ENCODE measurements around the gene BRME1. TPM values are rescaled to one million over a fixed set of nuclear protein-coding genes. Genes with fewer than 3 reads are reported as not detected.

The BRME1 gene
- total RNA-seq, 5 donors from 2014 or later (not counting 1 experiment from before 2014, with no cell fraction given): 1.3 to 3.6 (median 1.7) TPM

DNA sequence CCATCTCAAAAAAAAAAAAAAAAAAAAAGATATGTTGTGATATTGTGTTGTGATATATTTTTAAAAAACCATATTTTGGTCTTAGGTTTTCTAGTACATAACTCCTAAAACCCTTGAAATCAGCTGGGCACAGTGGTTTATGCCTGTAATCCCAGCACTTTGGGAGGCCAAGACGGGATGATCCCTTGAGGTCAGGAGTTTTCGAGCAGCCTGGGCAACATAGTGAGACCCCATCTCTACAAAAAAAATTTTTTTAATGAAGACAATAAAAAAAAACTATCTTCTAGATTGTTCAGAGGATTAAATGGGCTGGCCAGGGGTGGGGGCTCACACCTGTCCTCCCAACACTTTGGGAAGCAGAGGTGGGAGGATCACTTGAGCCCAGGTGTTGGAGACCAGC, 45.1 kb upstream of the BRME1 start:
- no CpG with 5 or more reads among the region's 2 CpGs for WGBS (ENCODE audit: insufficient coverage)
- no peak overlapping the region for H3K27ac Mint-ChIP-seq
- H3K36me3 Mint-ChIP-seq: peaks cover 3% of the 10 kb centered on the region
- no peak for DNase-seq
- peaks cover 13 to 28% (median 22%) of the 10 kb centered on the region in 3 donors for H3K4me1 Mint-ChIP-seq
- H3K9me3 ChIP-seq: no peaks in the 10 kb centered on the region
- POLR2A ChIA-PET: no interaction called here
- no peak overlapping the region for H3K4me3 ChIP-seq (ENCODE audit: control insufficient read depth in 1 of 2, extremely low read depth in 1 of 2, low read length in 1 of 2)
- no peak overlapping the region for H3K27ac ChIP-seq (ENCODE audit: low read length)
- no peaks in the 10 kb centered on the region for H3K27me3 Mint-ChIP-seq
- CTCF ChIA-PET: interaction anchor here in 1 of 2 donors (0.6 to 0.9 kb wide), 2 partner anchors 32 to 48 kb away, joined by 4 read pairs; no protein-coding TSS in a partner anchor
- ATAC-seq (replicated peaks in 1 of 4): no peak
- no peak overlapping the region for H3K4me3 Mint-ChIP-seq
- no peaks in the 10 kb centered on the region for H3K9me3 Mint-ChIP-seq
- peaks cover 7 to 20% of the 10 kb centered on the region in 2 donors for H3K36me3 ChIP-seq (ENCODE audit: control insufficient read depth in 2 of 2, extremely low read depth in 1 of 2, insufficient read depth in 1 of 2, low read length in 1 of 2)
- no peaks in the 10 kb centered on the region for H3K27me3 ChIP-seq (replicated peaks in 1 of 2; ENCODE audit: control insufficient read depth in 2 of 2, extremely low read depth in 1 of 2, insufficient read depth in 2 of 2, low read length in 1 of 2)
- peaks cover 7 to 31% of the 10 kb centered on the region in 2 experiments for H3K4me1 ChIP-seq (ENCODE audit: control insufficient read depth in 1 of 2, extremely low read depth in 1 of 2, insufficient read depth in 2 of 2, low read length in 2 of 2)

DNA sequence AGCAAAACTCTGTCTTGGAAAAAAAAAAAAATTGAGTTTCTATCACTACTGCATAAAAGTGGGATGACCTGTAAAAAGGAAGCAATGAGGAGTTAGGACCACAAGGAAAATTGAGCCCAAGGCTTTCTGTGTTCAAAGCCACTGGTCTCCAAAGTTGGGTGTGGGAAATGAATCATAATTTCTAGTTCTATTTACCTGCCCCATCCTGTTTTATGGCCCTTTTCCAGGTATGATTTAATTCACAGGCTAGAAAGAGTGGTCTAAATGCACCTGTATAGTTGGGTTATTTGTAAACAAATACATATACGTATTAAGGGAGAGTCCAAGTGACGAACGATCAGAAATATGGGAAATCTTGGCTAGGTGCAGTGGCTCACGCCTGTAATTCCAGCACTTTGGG, 40.5 kb upstream of the BRME1 start:
- Mint-ChIP-seq H3K4me1 (no peaks in the 10 kb centered on the region), H3K9me3 (peaks cover 0 to 2% (median 0%) of the 10 kb centered on the region in 3 donors), H3K27me3 (no peaks in the 10 kb centered on the region), H3K4me3 (no peak overlapping the region), H3K27ac (no peak overlapping the region), H3K36me3 (no peaks in the 10 kb centered on the region)
- H3K9me3 ChIP-seq: no peaks in the 10 kb centered on the region
- no peaks in the 10 kb centered on the region for H3K36me3 ChIP-seq (ENCODE audit: control insufficient read depth in 2 of 2, extremely low read depth in 1 of 2, insufficient read depth in 1 of 2, low read length in 1 of 2)
- ChIA-PET POLR2A (no interaction called here), CTCF (interaction anchor here (0.6 kb wide), 2 partner anchors 18 to 35 kb away, joined by 4 read pairs; no protein-coding TSS in a partner anchor)
- ATAC-seq (replicated peaks in 1 of 4) (no peak), DNase-seq (no peak)
- no CpG with 5 or more reads among the region's 4 CpGs for WGBS (ENCODE audit: insufficient coverage)
- no peaks in the 10 kb centered on the region for H3K27me3 ChIP-seq (replicated peaks in 1 of 2; ENCODE audit: control insufficient read depth in 2 of 2, extremely low read depth in 1 of 2, insufficient read depth in 2 of 2, low read length in 1 of 2)
- no peak overlapping the region for H3K27ac ChIP-seq (ENCODE audit: low read length)
- peaks cover 0 to under 1% of the 10 kb centered on the region in 2 experiments for H3K4me1 ChIP-seq (ENCODE audit: control insufficient read depth in 1 of 2, extremely low read depth in 1 of 2, insufficient read depth in 2 of 2, low read length in 2 of 2)
- no peak overlapping the region for H3K4me3 ChIP-seq (ENCODE audit: control insufficient read depth in 1 of 2, extremely low read depth in 1 of 2, low read length in 1 of 2)

DNA sequence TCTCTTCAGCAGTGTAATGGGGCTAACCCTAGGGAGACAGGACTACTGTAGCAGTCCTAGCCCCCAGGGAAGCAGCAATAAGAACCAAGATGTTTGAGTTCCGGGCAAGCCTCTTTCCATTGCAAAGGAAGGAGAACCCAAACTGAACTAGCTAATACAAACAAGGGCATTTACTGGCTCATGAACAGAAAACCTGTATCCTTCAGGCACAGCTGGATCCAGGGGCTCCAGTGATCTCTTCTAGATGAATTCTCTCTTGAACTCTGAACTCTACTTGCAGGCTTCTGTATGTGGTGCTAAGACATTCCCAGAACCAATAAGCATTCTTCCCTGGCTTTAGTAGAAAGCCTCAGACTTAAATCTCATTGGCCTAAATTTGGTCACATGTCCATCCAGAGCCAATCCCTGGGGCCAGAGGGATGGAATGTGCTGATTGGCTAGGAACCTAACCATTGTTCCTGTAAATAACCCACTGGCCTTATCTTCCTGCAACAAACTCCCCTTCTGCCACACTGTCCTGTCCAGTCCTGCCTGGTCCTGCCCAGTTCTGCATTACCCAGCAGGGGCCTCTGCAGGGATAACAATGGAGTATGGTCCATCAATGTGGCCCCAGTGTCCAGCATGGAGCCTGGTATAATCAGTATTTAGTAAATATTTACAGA, 36.2 kb upstream of the BRME1 start:
- 100% methylated on average over 1 of the region's 1 CpG for WGBS (ENCODE audit: insufficient coverage)
- Histone ChIP-seq H3K36me3 (ENCODE audit: control insufficient read depth in 2 of 2, extremely low read depth in 1 of 2, insufficient read depth in 1 of 2, low read length in 1 of 2) (no peaks in the 10 kb centered on the region), H3K27me3 (replicated peaks in 1 of 2; ENCODE audit: control insufficient read depth in 2 of 2, extremely low read depth in 1 of 2, insufficient read depth in 2 of 2, low read length in 1 of 2) (peaks cover 0 to 17% of the 10 kb centered on the region in 2 experiments), H3K4me1 (ENCODE audit: control insufficient read depth in 1 of 2, extremely low read depth in 1 of 2, insufficient read depth in 2 of 2, low read length in 2 of 2) (peaks cover 0 to 4% of the 10 kb centered on the region in 2 experiments), H3K9me3 (no peaks in the 10 kb centered on the region), H3K27ac (ENCODE audit: low read length) (no peak overlapping the region), H3K4me3 (ENCODE audit: control insufficient read depth in 1 of 2, extremely low read depth in 1 of 2, low read length in 1 of 2) (no peak overlapping the region)
- Mint-ChIP-seq H3K27me3 (peaks cover 4% of the 10 kb centered on the region in 2 donors), H3K36me3 (no peaks in the 10 kb centered on the region), H3K4me1 (no peaks in the 10 kb centered on the region), H3K9me3 (peaks cover 0 to 2% (median 0%) of the 10 kb centered on the region in 3 donors), H3K4me3 (no peak overlapping the region), H3K27ac (no peak overlapping the region)
- ChIA-PET CTCF (interaction anchor here in 1 of 2 donors (0.6 kb wide), 1 partner anchor 138 kb away, joined by 3 read pairs; no protein-coding TSS in a partner anchor), POLR2A (no interaction called here)
- ATAC-seq (replicated peaks in 1 of 4) (no peak), DNase-seq (no peak)

DNA sequence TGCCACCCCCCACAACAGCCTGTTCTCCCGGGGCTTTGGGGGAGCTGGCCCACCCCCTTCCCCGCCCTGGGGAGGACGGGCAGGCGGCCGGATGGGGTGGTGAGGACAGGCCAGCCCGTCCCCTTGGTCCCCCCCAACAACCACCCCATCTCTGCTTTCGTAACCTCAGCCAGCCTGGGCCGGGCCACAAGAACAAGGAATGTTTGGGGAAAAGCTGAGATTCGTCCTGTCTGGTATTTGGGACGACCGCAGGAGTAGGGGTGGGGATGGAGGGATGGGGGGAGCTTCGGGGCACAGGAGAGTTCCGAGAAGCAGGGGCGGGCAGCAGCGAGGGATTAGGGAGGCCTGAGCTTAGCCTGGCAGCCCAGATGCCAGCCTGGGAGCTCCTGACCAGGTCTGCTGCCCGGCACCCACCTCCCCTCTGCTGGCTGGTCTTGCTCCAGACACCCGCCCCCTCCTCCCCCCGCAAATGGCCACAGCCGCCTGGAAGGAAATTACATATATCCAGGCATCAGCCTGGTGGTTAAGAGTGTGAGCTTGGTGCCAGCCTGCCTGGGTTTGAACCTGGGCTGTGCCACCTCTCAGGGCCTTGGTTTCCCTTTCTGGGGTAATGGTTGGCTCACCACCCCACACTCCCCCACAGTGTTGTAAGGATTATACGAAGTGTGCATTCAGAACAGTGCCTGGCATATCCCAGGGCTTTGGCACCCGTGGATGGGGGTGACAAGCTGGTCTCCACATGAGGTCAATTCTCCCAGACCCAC, 32.6 kb upstream of the BRME1 start, which contains the start of gene PODNL1:
TSS of gene PODNL1 (minus strand) at position 117 of the 764 bp plus-strand sequence. CDS start 236 bp downstream, outside the sequence.
- DNase-seq: no peak
- CTCF ChIA-PET: interaction anchor here (0.6 to 0.7 kb wide), 2 partner anchors 39 to 423 kb away, joined by 3 read pairs; no protein-coding TSS in a partner anchor
- Histone ChIP-seq H3K27ac (ENCODE audit: low read length) (no peak within 1 kb of the TSS), H3K27me3 (replicated peaks in 1 of 2; ENCODE audit: control insufficient read depth in 2 of 2, extremely low read depth in 1 of 2, insufficient read depth in 2 of 2, low read length in 1 of 2) (peaks cover 0 to 37% of the 10 kb centered on the region in 2 experiments), H3K4me1 (ENCODE audit: control insufficient read depth in 1 of 2, extremely low read depth in 1 of 2, insufficient read depth in 2 of 2, low read length in 2 of 2) (peaks cover 0 to 4% of the 10 kb centered on the region in 2 experiments), H3K9me3 (no peaks in the 10 kb centered on the region), H3K4me3 (ENCODE audit: control insufficient read depth in 1 of 2, extremely low read depth in 1 of 2, low read length in 1 of 2) (no peak within 1 kb of the TSS), H3K36me3 (ENCODE audit: control insufficient read depth in 2 of 2, extremely low read depth in 1 of 2, insufficient read depth in 1 of 2, low read length in 1 of 2) (no peaks in the 10 kb centered on the region)
- H3K27ac Mint-ChIP-seq: no peak within 1 kb of the TSS
- no peak within 1 kb of the TSS for H3K4me3 Mint-ChIP-seq
- peaks cover 0 to 2% (median 0%) of the 10 kb centered on the region in 3 donors for H3K9me3 Mint-ChIP-seq
- no peaks in the 10 kb centered on the region for H3K36me3 Mint-ChIP-seq
- WGBS (ENCODE audit: insufficient coverage): 33% methylated on average over 3 of the region's 21 CpGs
- no peak for ATAC-seq (replicated peaks in 1 of 4)
- peaks cover 0 to 8% (median 7%) of the 10 kb centered on the region in 3 donors for H3K4me1 Mint-ChIP-seq
- POLR2A ChIA-PET: no interaction called here
- H3K27me3 Mint-ChIP-seq: peaks cover 4 to 15% of the 10 kb centered on the region in 2 donors

DNA sequence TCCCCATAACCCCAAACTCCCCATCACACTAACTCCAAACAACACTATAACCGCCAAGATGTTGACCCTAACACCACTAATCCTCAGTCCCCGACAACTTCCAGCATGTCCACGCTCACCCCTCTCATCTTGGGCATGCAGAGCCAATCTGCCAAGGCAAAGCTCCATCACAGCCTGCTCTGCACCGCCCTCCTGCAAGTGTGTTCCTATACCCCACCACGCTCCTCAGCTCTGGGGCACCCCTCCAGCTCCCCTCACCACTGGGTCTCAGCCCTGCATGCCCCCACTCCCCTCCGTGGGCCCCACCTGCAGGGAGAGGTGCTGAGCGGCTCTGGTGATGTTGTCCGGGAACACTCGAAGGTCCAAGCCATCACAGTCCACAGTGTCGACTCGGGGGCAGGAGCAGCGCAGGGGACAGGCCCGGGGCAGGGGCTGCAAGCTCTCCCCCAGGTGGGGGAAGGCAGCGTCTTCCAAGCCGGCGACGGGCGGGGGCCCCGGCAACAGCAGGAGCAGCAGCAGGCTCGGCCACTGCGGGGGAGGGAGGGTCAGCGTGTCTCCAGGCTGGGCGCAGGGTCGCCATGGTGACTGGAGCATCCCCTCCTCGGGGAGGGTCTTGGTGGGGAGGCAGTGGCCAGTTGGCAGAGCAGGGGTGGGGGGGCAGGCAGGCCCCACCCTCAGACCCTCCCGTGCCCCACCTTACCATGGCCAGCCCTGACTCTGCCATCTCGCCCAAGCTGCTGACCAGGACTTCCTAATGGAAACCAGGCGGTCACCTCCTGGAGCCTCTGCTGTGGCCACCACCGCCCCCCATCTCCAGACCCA, 31.8 kb upstream of the BRME1 start:
- Histone ChIP-seq H3K9me3 (no peaks in the 10 kb centered on the region), H3K27ac (ENCODE audit: low read length) (no peak overlapping the region), H3K4me3 (ENCODE audit: control insufficient read depth in 1 of 2, extremely low read depth in 1 of 2, low read length in 1 of 2) (no peak overlapping the region), H3K27me3 (replicated peaks in 1 of 2; ENCODE audit: control insufficient read depth in 2 of 2, extremely low read depth in 1 of 2, insufficient read depth in 2 of 2, low read length in 1 of 2) (peaks cover 0 to 37% of the 10 kb centered on the region in 2 experiments), H3K36me3 (ENCODE audit: control insufficient read depth in 2 of 2, extremely low read depth in 1 of 2, insufficient read depth in 1 of 2, low read length in 1 of 2) (no peaks in the 10 kb centered on the region), H3K4me1 (ENCODE audit: control insufficient read depth in 1 of 2, extremely low read depth in 1 of 2, insufficient read depth in 2 of 2, low read length in 2 of 2) (peaks cover 0 to 4% of the 10 kb centered on the region in 2 experiments)
- Mint-ChIP-seq H3K36me3 (no peaks in the 10 kb centered on the region), H3K4me3 (no peak overlapping the region), H3K27ac (no peak overlapping the region), H3K9me3 (peaks cover 0 to 2% (median 0%) of the 10 kb centered on the region in 3 donors), H3K4me1 (peaks cover 0 to 11% (median 9%) of the 10 kb centered on the region in 3 donors), H3K27me3 (peaks cover 4 to 17% of the 10 kb centered on the region in 2 donors)
- ChIA-PET POLR2A (no interaction called here), CTCF (interaction anchor here (0.5 to 0.7 kb wide), 3 partner anchors 40 to 660 kb away, joined by 3 read pairs; no protein-coding TSS in a partner anchor)
- 38% methylated on average over 16 of the region's 29 CpGs for WGBS (ENCODE audit: insufficient coverage)
- ATAC-seq (replicated peaks in 1 of 4): no peak
- DNase-seq: no peak
